ENCODE measurements around the gene FANCL. TPM values are rescaled to one million over a fixed set of nuclear protein-coding genes. Genes with fewer than 3 reads are reported as not detected.
"Not testable (repeated sequence)": the region's sequence is repeated elsewhere in the genome, so short reads cannot be mapped to it uniquely, and the experiment has no call there.

FANCL gene
- total RNA-seq, 2 donors from 2014 or later: 8.9 to 13.2 TPM

- ATAC-seq (replicated peaks in 1 of 2) (no peak), DNase-seq (no peak)
- no peak overlapping the region for H3K27ac Mint-ChIP-seq
- no peaks in the 10 kb centered on the region for H3K9me3 Mint-ChIP-seq
- H3K4me3 Mint-ChIP-seq: no peak overlapping the region
- peaks cover 2 to 4% of the 10 kb centered on the region in 2 donors for H3K36me3 Mint-ChIP-seq (ENCODE audit: insufficient read depth in 2 of 2)
- H3K27me3 Mint-ChIP-seq (ENCODE audit: low read depth): no peaks in the 10 kb centered on the region
- H3K4me1 Mint-ChIP-seq (ENCODE audit: low read depth): no peaks in the 10 kb centered on the region
These were observed 114.0 kb downstream of the FANCL start for GRCh38 chr2:58127111-58127510.

DNA sequence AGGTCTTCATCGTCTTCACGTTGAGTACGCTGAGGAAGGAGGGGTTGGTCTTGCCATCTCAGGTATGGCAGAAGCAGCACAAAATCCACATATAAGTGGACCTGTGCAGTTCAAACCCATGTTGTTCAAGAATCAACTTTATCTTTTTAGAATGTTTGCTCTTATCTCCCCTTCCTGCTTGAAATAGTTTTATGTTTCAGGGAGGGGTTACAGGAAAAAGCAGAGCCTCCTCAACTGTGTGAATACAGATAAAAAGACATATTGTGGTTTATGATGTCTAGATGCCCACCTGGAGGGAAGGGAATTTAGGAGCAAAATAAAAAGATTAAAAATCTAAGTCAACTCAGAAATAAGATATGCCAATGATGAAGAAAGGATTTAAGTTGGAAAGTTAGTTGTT lies 118.6 kb downstream of the FANCL start:
- H3K4me3 Mint-ChIP-seq: no peak overlapping the region
- H3K4me1 Mint-ChIP-seq (ENCODE audit: low read depth): peaks cover 6% of the 10 kb centered on the region
- no peak overlapping the region for H3K27ac Mint-ChIP-seq
- peaks cover 7 to 8% of the 10 kb centered on the region in 2 donors for H3K36me3 Mint-ChIP-seq (ENCODE audit: insufficient read depth in 2 of 2)
- DNase-seq (no peak), ATAC-seq (replicated peaks in 1 of 2) (no peak)
- peaks cover 3 to 4% of the 10 kb centered on the region in 2 donors for H3K9me3 Mint-ChIP-seq
- no peaks in the 10 kb centered on the region for H3K27me3 Mint-ChIP-seq (ENCODE audit: low read depth)

DNA sequence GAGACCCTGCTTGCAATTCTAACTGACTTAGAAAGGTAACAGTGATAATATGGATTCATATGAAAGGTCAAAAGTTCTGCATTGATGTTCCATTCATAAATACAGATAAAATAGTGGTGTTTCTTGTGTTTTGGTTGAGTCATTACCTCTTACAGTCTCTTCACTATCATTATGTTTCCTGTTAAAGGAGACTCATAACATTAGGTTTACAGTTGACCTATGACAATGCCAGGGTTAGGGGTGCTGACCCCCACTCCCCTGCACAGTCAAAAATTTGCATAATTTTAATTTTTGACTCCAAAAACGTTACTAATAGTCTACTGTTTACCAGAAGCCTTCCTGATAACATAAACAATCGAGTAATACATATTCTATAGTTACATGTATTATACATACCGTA lies 119.1 kb downstream of the FANCL start:
- Mint-ChIP-seq H3K27me3 (ENCODE audit: low read depth) (no peaks in the 10 kb centered on the region), H3K27ac (no peak overlapping the region), H3K4me3 (no peak overlapping the region), H3K9me3 (peaks cover 3 to 4% of the 10 kb centered on the region in 2 donors), H3K36me3 (ENCODE audit: insufficient read depth in 2 of 2) (peaks cover 8% of the 10 kb centered on the region in 2 donors), H3K4me1 (ENCODE audit: low read depth) (peaks cover 6% of the 10 kb centered on the region)
- no peak for ATAC-seq (replicated peaks in 1 of 2)
- DNase-seq: no peak

- Mint-ChIP-seq H3K27me3 (ENCODE audit: low read depth) (no peaks in the 10 kb centered on the region), H3K4me3 (no peak overlapping the region), H3K36me3 (ENCODE audit: insufficient read depth in 2 of 2) (peaks cover 8% of the 10 kb centered on the region in 2 donors), H3K9me3 (peaks cover 3 to 4% of the 10 kb centered on the region in 2 donors), H3K27ac (no peak overlapping the region), H3K4me1 (ENCODE audit: low read depth) (peaks cover 6% of the 10 kb centered on the region)
- DNase-seq (no peak), ATAC-seq (replicated peaks in 1 of 2) (peak in 1 of 2 donors; percentile 53)
These were observed 120.4 kb downstream of the FANCL start for GRCh38 chr2:58120626-58121229.

DNA sequence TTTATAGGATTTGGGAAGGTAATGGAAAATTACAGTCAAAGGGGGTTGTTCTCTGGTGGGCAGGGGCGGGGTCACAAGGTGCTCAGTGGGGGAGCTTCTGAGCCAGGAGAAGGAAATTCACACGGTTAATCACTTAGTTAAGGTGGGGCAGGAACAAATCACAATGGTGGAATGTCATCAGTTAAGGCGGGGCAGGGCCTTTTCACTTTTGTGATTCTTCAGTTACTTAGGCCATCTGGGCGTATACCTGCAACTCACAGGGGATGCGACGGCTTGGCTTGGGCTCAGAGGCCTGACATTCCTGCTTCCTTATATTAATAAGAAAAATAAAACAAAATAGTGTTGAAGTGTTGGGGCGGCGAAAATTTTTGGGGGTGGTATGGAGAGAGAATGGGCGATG lies 127.6 kb downstream of the FANCL start:
- H3K27me3 Mint-ChIP-seq (ENCODE audit: low read depth); DNase-seq; H3K9me3 Mint-ChIP-seq; H3K4me3 Mint-ChIP-seq; H3K36me3 Mint-ChIP-seq (ENCODE audit: insufficient read depth in 2 of 2); H3K4me1 Mint-ChIP-seq (ENCODE audit: low read depth); ATAC-seq (replicated peaks in 1 of 2); H3K27ac Mint-ChIP-seq: not testable (repeated sequence)

- Mint-ChIP-seq H3K4me1 (ENCODE audit: low read depth) (peaks cover 14% of the 10 kb centered on the region), H3K27me3 (ENCODE audit: low read depth) (no peaks in the 10 kb centered on the region), H3K36me3 (ENCODE audit: insufficient read depth in 2 of 2) (peaks cover 0 to 5% of the 10 kb centered on the region in 2 donors), H3K9me3 (peaks cover 0 to 6% of the 10 kb centered on the region in 2 donors), H3K27ac (no peak overlapping the region), H3K4me3 (no peak overlapping the region)
- ATAC-seq (replicated peaks in 1 of 2) (no peak), DNase-seq (no peak)
These were observed 130.4 kb downstream of the FANCL start for GRCh38 chr2:58110765-58111164.

- ATAC-seq (replicated peaks in 1 of 2): no peak
- no peak overlapping the region for H3K4me3 Mint-ChIP-seq
- H3K36me3 Mint-ChIP-seq (ENCODE audit: insufficient read depth in 2 of 2): peaks cover 0 to 3% of the 10 kb centered on the region in 2 donors
- no peak overlapping the region for H3K27ac Mint-ChIP-seq
- no peaks in the 10 kb centered on the region for H3K27me3 Mint-ChIP-seq (ENCODE audit: low read depth)
- peaks cover 14% of the 10 kb centered on the region for H3K4me1 Mint-ChIP-seq (ENCODE audit: low read depth)
- no peaks in the 10 kb centered on the region for H3K9me3 Mint-ChIP-seq
- no peak for DNase-seq
These were observed 131.6 kb downstream of the FANCL start for GRCh38 chr2:58109481-58109880.

Other genes starting within 250 kb of the FANCL start
- gene VRK2, start 194.5 kb downstream of the FANCL start, total RNA-seq: 10 to 100 TPM; 22.9 to 24.5 TPM